Endodermal cell (in vitro differentiated cells): ENCODE results near the gene ACSM5. TPM values are rescaled to one million over a fixed set of nuclear protein-coding genes. Genes with fewer than 3 reads are reported as not detected.
"Not testable (repeated sequence)": the region's sequence is repeated elsewhere in the genome, so short reads cannot be mapped to it uniquely, and the experiment has no call there.

Experiments
- DNase-seq: peaks from one replicate; pipeline ENCODE4 v3.0.0-alpha.2; 2017
- H3K27ac ChIP-seq: 2 replicates; pipeline ENCODE4 v1.5.1; 2013; ENCODE audit warnings: mild to moderate bottlenecking, low read depth, low read length, moderate library complexity
- H3K27me3 ChIP-seq: 2 replicates; pipeline ENCODE4 v1.6.1; 2013; ENCODE audit warnings: mild to moderate bottlenecking, low read length, moderate library complexity; ENCODE audit not compliant: insufficient read depth, control insufficient read depth, poor library complexity, severe bottlenecking
- H3K36me3 ChIP-seq: 2 replicates; pipeline ENCODE4 v1.7.0; 2013; ENCODE audit warnings: mild to moderate bottlenecking, low read length, moderate library complexity; ENCODE audit not compliant: control insufficient read depth, insufficient read depth
- H3K4me1 ChIP-seq: one replicate; pipeline ENCODE4 v1.7.0; 2013; ENCODE audit warnings: low read length; ENCODE audit not compliant: control insufficient read depth, insufficient read depth
- H3K4me3 ChIP-seq: 2 replicates; pipeline ENCODE4 v1.5.1; 2013; ENCODE audit warnings: mild to moderate bottlenecking, low read length, moderate library complexity
- H3K9ac ChIP-seq: 2 replicates; pipeline ENCODE4 v1.6.1; 2013; ENCODE audit warnings: mild to moderate bottlenecking, low read length, moderate library complexity; ENCODE audit not compliant: poor library complexity, severe bottlenecking; ENCODE audit errors: extremely low read depth
- H3K9me3 ChIP-seq: 2 replicates; pipeline ENCODE4 v1.6.1; 2013; ENCODE audit warnings: mild to moderate bottlenecking, low read length, moderate library complexity; ENCODE audit not compliant: control insufficient read depth
- H3K27ac Mint-ChIP-seq: 2 replicates; pipeline ENCODE4 v1.8.0; 2020; ENCODE audit warnings: mixed read lengths
- H3K27me3 Mint-ChIP-seq: 2 replicates; pipeline ENCODE4 v1.8.0; 2021; ENCODE audit warnings: mild to moderate bottlenecking, mixed read lengths; ENCODE audit not compliant: insufficient read depth
- H3K36me3 Mint-ChIP-seq: 2 replicates; pipeline ENCODE4 v1.8.0; 2020; ENCODE audit warnings: low read depth, mixed read lengths
- H3K4me1 Mint-ChIP-seq: 2 replicates; pipeline ENCODE4 v1.8.0; 2020; ENCODE audit warnings: mixed read lengths
- H3K4me3 Mint-ChIP-seq: 2 replicates; pipeline ENCODE4 v1.8.0; 2020; ENCODE audit warnings: mild to moderate bottlenecking, moderate library complexity, mixed read lengths
- H3K9me3 Mint-ChIP-seq: 2 replicates; pipeline ENCODE4 v1.8.0; 2020; ENCODE audit warnings: mild to moderate bottlenecking, mixed read lengths
- WGBS, 2 experiments: methylation state at CpG; one replicate each; pipeline versions ENCODE4 v1.1.5 to v1.1.7; 2013; ENCODE audit warnings: missing lambda C conversion rate in 2 of 2, mixed read lengths in 1 of 2; ENCODE audit not compliant: insufficient coverage in 1 of 2, insufficient read length in 1 of 2; 5-methylcytosine and 5-hydroxymethylcytosine counted together
- total RNA-seq, 2 donors: library from RNA; stranded (reverse); fragmentation: NEBNext Ultra II Directional in 1 of 2; extraction: Animal tissue kit (Norgen Biotek cat#: 25700) in 1 of 2; gene quantifications; 2 replicates in 1 of 2; 3 replicates in 1 of 2; pipeline ENCODE4 v1.2.1, GENCODE V29; 2021
- TF ChIP-seq, protein P1 (sequence below): fragments of 200-600 bp; sonication (generic); conservative IDR thresholded peaks from 2 replicates; pipeline ENCODE4 v1.5.0; 2021; ENCODE audit warnings: antibody characterized with exemption, mild to moderate bottlenecking

Gene ACSM5
- total RNA-seq, 2 donors from 2014 or later, result not detected

- Histone ChIP-seq H3K9ac (no peak overlapping the region), H3K4me1 (no peaks in the 10 kb centered on the region), H3K9me3 (peaks cover 17% of the 10 kb centered on the region), H3K27me3 (no peaks in the 10 kb centered on the region), H3K4me3 (no peak overlapping the region), H3K36me3 (no peaks in the 10 kb centered on the region), H3K27ac (no peak overlapping the region)
- H3K4me1 Mint-ChIP-seq, result peaks cover 5% of the 10 kb centered on the region
- 92 to 100% methylated on average over 4 to 6 of the region's 6 CpGs for WGBS, 2 experiments
- TF ChIP-seq, protein P1, sequence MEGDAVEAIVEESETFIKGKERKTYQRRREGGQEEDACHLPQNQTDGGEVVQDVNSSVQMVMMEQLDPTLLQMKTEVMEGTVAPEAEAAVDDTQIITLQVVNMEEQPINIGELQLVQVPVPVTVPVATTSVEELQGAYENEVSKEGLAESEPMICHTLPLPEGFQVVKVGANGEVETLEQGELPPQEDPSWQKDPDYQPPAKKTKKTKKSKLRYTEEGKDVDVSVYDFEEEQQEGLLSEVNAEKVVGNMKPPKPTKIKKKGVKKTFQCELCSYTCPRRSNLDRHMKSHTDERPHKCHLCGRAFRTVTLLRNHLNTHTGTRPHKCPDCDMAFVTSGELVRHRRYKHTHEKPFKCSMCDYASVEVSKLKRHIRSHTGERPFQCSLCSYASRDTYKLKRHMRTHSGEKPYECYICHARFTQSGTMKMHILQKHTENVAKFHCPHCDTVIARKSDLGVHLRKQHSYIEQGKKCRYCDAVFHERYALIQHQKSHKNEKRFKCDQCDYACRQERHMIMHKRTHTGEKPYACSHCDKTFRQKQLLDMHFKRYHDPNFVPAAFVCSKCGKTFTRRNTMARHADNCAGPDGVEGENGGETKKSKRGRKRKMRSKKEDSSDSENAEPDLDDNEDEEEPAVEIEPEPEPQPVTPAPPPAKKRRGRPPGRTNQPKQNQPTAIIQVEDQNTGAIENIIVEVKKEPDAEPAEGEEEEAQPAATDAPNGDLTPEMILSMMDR, result no peak
- H3K9me3 Mint-ChIP-seq, result peaks cover 12% of the 10 kb centered on the region
- DNase-seq, result no peak
- no peak overlapping the region for H3K4me3 Mint-ChIP-seq
- no peaks in the 10 kb centered on the region for H3K27me3 Mint-ChIP-seq
- H3K36me3 Mint-ChIP-seq, result no peaks in the 10 kb centered on the region
- H3K27ac Mint-ChIP-seq, result no peak overlapping the region
Observed at GRCh38 chr16:20410121-20410723, 888 bp downstream of the ACSM5 start.

GRCh38 chr16:20411055-20411454, 1.7 kb downstream of the ACSM5 start:
- H3K27ac Mint-ChIP-seq, result no peak overlapping the region
- H3K36me3 Mint-ChIP-seq, result no peaks in the 10 kb centered on the region
- Histone ChIP-seq H3K4me3 (no peak overlapping the region), H3K27me3 (no peaks in the 10 kb centered on the region), H3K9ac (no peak overlapping the region), H3K4me1 (no peaks in the 10 kb centered on the region), H3K9me3 (peaks cover 17% of the 10 kb centered on the region), H3K36me3 (no peaks in the 10 kb centered on the region), H3K27ac (no peak overlapping the region)
- peaks cover 12% of the 10 kb centered on the region for H3K9me3 Mint-ChIP-seq
- TF ChIP-seq, protein P1, result no peak
- H3K4me3 Mint-ChIP-seq, result no peak overlapping the region
- peaks cover 7% of the 10 kb centered on the region for H3K4me1 Mint-ChIP-seq
- DNase-seq, result no peak
- 97% methylated on average over 2 of the region's 2 CpGs; no CpG with 5 or more reads in 1 of the 2 experiments for WGBS, 2 experiments
- H3K27me3 Mint-ChIP-seq, result no peaks in the 10 kb centered on the region

DNA sequence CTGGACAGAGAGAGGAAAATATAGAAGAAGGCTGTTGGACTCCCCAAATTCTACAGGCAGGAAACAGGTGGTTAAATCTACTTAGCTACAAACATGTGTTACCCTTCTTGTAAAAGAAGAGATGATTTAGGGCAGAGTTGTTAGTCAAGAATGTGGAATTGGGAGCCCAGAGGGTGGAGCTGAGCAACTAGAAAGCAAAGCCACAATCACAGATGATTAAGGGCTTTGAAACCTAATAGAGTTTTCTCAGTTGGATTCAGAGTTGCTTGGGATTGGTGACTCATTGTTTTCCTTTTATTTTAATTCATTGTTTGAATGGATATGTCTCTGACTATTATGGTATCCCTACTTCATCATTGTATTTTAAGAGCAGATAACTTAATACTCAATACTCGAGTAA, 6.2 kb downstream of the ACSM5 start:
- Mint-ChIP-seq H3K36me3 (no peaks in the 10 kb centered on the region), H3K9me3 (peaks cover 12% of the 10 kb centered on the region), H3K4me3 (no peak overlapping the region), H3K27ac (no peak overlapping the region), H3K4me1 (peaks cover 1% of the 10 kb centered on the region), H3K27me3 (no peaks in the 10 kb centered on the region)
- Histone ChIP-seq H3K27ac (no peak overlapping the region), H3K4me3 (no peak overlapping the region), H3K27me3 (no peaks in the 10 kb centered on the region), H3K9ac (no peak overlapping the region), H3K36me3 (no peaks in the 10 kb centered on the region), H3K9me3 (peaks cover 17% of the 10 kb centered on the region), H3K4me1 (no peaks in the 10 kb centered on the region)
- DNase-seq, result no peak
- WGBS, 2 experiments, result no CpG with 5 or more reads among the region's 1 CpG
- TF ChIP-seq, protein P1, result no peak

DNA sequence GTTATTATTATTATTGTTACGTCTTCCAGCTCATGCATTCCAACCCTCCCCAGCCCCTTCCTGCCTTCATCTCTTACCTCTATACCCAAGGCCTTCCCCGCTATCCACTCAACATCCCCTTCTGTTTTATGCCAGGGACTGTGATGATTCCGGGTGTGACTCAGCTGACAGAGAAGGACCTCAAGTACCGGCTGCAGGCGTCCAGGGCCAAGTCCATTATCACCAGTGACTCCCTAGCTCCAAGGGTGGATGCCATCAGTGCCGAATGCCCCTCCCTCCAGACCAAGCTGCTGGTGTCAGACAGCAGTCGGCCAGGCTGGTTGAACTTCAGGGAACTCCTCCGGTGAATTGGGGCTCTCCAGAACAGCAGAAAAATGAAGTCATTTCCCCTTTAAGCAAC, 9.8 kb downstream of the ACSM5 start:
- H3K27me3 Mint-ChIP-seq, H3K4me3 Mint-ChIP-seq, DNase-seq, H3K4me1 Mint-ChIP-seq, H3K4me3 ChIP-seq, H3K9ac ChIP-seq, H3K27me3 ChIP-seq, H3K36me3 Mint-ChIP-seq, H3K27ac ChIP-seq, H3K9me3 Mint-ChIP-seq, H3K36me3 ChIP-seq, H3K27ac Mint-ChIP-seq, H3K4me1 ChIP-seq, H3K9me3 ChIP-seq: not testable (repeated sequence)
- 88% methylated on average over 5 to 8 of the region's 8 CpGs for WGBS, 2 experiments

GRCh38 chr16:20421748-20422147, 12.4 kb downstream of the ACSM5 start:
- 87% methylated on average over 1 of the region's 2 CpGs; no CpG with 5 or more reads in 1 of the 2 experiments for WGBS, 2 experiments
- H3K27ac ChIP-seq, H3K4me3 ChIP-seq, H3K4me3 Mint-ChIP-seq, H3K27me3 Mint-ChIP-seq, H3K4me1 ChIP-seq, H3K36me3 ChIP-seq, H3K27ac Mint-ChIP-seq, H3K9me3 ChIP-seq, H3K36me3 Mint-ChIP-seq, H3K9ac ChIP-seq, H3K9me3 Mint-ChIP-seq, H3K27me3 ChIP-seq, H3K4me1 Mint-ChIP-seq, DNase-seq: not testable (repeated sequence)
